GM21360 (cell line): ENCODE results near the gene DDTL.
"Not testable (repeated sequence)": the region's sequence is repeated elsewhere in the genome, so short reads cannot be mapped to it uniquely, and the experiment has no call there.

Experiments
- ATAC-seq: cut with Tn5 transposase; IDR thresholded peaks from one replicate; pipeline ENCODE4 v1.9.1; 2021; ENCODE audit warnings: mild to moderate bottlenecking, moderate library complexity; ENCODE audit not compliant: unreplicated experiment

Gene DDTL

GRCh38 chr22:23966568-23966967 lies at the start of gene DDTL:
TSS of gene DDTL (plus strand) at chr22:23966888. CDS start at chr22:23966915, 27 bp downstream.
- peak; percentile 86 for ATAC-seq

GRCh38 chr22:23920267-23920611 lies 46.4 kb upstream of the DDTL start:
- not testable (repeated sequence) for ATAC-seq

- not testable (repeated sequence) for ATAC-seq
Observed at GRCh38 chr22:23921586-23922201, 45.0 kb upstream of the DDTL start.

GRCh38 chr22:23922921-23923320 lies 43.8 kb upstream of the DDTL start:
- ATAC-seq: no peak

- no peak for ATAC-seq
Observed at GRCh38 chr22:23925020-23925606, 41.6 kb upstream of the DDTL start.

GRCh38 chr22:23926561-23926960 lies 40.1 kb upstream of the DDTL start:
- no peak for ATAC-seq

- ATAC-seq: no peak
Observed at GRCh38 chr22:23938328-23939016, 28.2 kb upstream of the DDTL start.

GRCh38 chr22:23939017-23939357 lies 27.7 kb upstream of the DDTL start:
- ATAC-seq: no peak

GRCh38 chr22:23940166-23940565 lies 26.5 kb upstream of the DDTL start:
- not testable (repeated sequence) for ATAC-seq

- not testable (repeated sequence) for ATAC-seq
Observed at GRCh38 chr22:23947391-23947790, 19.3 kb upstream of the DDTL start.

GRCh38 chr22:23949764-23950163 lies 16.9 kb upstream of the DDTL start:
- ATAC-seq: not testable (repeated sequence)

GRCh38 chr22:23951383-23951782 lies 15.3 kb upstream of the DDTL start:
- ATAC-seq: not testable (repeated sequence)

GRCh38 chr22:23952794-23953405 lies 13.8 kb upstream of the DDTL start:
- ATAC-seq: not testable (repeated sequence)

GRCh38 chr22:23953485-23953884 lies 13.2 kb upstream of the DDTL start:
- not testable (repeated sequence) for ATAC-seq

- not testable (repeated sequence) for ATAC-seq
Observed at GRCh38 chr22:23954193-23954990, 12.3 kb upstream of the DDTL start.

GRCh38 chr22:23954991-23955305 lies 11.7 kb upstream of the DDTL start:
- ATAC-seq: not testable (repeated sequence)

- not testable (repeated sequence) for ATAC-seq
Observed at GRCh38 chr22:23955886-23956285, 10.8 kb upstream of the DDTL start.

GRCh38 chr22:23956301-23956900 lies 10.3 kb upstream of the DDTL start:
- not testable (repeated sequence) for ATAC-seq

- not testable (repeated sequence) for ATAC-seq
Observed at GRCh38 chr22:23961084-23961771, 5.5 kb upstream of the DDTL start, which contains the start of gene GSTT2B. TSS of gene GSTT2B (minus strand) at chr22:23961195. CDS start at chr22:23961131, 64 bp downstream.

- ATAC-seq: peak; percentile 5
Observed at GRCh38 chr22:23966094-23966493, 594 bp upstream of the DDTL start.
